T47D (cell line): ENCODE measurements around the gene PFN1.

Experiments used
- DNase-seq, 2 experiments: peaks; one replicate each; pipeline versions ENCODE4 v3.0.0 to v3.0.0-alpha.2; 2011 to 2012; ENCODE audit warnings: low read depth in 1 of 2, low spot score in 1 of 2
- JUND ChIP-seq: IDR thresholded peaks from 2 replicates; pipeline ENCODE4 v1.6.1; 2012; ENCODE audit warnings: low read depth
- in situ Hi-C: cut with HindIII; loops from 2 replicates; pipeline ENCODE4 v1.10.0; 2016; ENCODE audit warnings: low sequenced_read_pairs, low pct_unique_long_range_greater_than_20kb

PFN1 gene

GRCh38 chr17:4947010-4947410, 1.3 kb downstream of the PFN1 start:
- TF ChIP-seq JUND = no peak
- no peak for DNase-seq
- in situ Hi-C loops = no loop called here

DNA sequence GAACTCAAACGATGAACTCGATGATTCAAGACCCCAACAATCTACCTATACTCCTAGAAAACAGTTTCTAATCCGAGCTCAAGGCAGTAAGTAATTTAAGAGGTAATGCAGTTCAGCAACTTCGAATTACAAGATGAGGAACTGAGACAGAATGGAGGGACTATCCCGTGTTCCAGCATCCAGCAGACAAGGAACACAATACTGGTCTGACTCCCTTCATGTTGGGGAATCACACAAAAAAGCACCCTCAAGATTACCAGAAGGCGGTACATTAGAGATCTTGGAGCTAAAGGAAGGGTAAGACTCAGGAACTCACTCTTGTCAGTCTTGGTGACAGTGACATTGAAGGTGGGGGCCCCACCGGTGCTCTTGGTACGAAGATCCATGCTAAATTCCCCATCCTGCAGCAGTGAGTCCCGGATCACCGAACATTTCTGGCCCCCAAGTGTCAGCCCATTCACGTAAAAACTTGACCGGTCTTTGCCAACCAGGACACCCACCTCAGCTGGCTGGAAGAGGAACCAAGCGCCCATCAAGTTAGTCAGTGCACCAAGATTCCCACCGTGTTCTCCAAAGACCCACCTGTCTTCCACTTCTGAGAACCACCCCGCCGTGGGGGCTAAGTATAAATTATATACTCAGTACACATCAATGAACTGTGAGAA, 1.9 kb downstream of the PFN1 start:
- TF ChIP-seq JUND = no peak
- in situ Hi-C loops = no loop called here
- no peak for DNase-seq

GRCh38 chr17:4945944-4946280, 2.4 kb downstream of the PFN1 start:
- no peak for TF ChIP-seq JUND
- in situ Hi-C loops = no loop called here
- no peak for DNase-seq

GRCh38 chr17:4945176-4945943, 3.0 kb downstream of the PFN1 start:
- in situ Hi-C loops = no loop called here
- peak in 1 of 2 experiments; percentile 78 for DNase-seq
- TF ChIP-seq JUND = peak; percentile 45; the same call in 1 of the 2 replicates

DNA sequence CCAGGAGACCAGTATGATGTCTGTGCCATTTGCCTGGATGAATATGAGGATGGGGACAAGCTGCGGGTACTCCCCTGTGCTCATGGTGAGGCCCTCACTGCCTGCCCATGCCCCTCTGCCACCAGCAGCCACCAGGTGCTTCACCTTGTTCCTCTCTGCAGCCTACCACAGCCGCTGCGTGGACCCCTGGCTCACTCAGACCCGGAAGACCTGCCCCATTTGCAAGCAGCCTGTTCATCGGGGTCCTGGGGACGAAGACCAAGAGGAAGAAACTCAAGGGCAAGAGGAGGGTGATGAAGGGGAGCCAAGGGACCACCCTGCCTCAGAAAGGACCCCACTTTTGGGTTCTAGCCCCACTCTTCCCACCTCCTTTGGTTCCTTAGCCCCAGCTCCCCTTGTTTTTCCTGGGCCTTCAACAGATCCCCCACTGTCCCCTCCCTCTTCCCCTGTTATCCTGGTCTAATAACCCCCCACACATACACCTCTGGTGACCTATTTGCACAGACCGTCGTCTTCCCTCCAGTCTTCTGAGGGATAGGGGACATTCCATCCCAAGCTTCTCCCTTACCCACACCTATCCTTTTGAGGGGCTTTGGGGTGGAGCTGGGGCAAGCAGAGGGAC, 3.7 kb downstream of the PFN1 start:
- in situ Hi-C loops = no loop called here
- no peak for DNase-seq
- TF ChIP-seq JUND = no peak

DNA sequence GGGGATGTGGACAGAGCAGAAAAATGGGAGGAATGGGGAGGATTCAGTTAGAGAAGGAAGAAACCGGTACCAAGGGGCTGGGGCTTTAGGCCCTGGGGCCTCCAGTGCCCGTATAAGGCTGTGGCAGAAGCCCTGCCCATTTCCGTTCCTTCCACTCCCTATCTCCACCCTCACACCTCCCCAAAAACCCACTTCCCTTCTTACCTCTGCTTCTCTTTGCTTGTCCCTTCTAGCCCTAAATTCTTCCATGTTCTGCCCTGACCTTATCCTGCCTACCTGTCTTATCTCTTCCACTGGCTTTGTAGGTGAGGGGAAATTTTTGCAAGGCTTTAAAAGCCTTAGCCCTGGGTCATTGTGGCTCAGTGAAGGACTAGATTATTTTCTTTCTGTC, 4.2 kb downstream of the PFN1 start:
- TF ChIP-seq JUND = no peak
- no peak for DNase-seq
- in situ Hi-C loops = no loop called here

DNA sequence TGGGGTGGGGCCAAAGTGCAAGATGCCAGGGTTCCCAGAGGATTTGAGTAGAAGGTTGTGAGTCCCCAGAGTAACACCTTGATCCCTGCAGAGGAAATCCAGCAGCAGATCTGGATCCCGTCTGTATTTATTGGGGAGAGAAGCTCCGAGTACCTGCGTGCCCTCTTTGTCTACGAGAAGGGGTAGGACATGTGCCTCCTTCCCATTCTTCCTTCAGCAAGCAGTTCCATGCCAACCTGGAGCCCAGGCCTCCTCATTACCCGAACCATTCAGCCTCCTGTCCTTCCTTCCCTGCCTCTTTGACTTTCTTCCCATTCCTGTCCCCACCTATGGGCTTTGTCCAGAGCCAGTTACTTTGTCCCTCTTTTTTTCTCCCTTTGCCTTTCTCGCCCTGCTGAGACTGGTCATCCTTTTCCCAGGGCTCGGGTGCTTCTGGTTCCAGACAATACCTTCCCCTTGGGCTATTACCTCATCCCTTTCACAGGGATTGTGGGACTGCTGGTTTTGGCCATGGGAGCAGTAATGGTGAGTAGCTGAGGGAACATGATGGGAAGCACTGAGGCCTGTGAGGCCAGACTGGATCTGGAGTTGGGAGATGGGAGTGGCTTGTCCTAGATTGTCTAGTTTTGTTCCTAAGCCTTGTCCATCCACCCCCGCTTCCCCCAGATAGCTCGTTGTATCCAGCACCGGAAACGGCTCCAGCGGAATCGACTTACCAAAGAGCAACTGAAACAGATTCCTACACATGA, 5.4 kb downstream of the PFN1 start:
- in situ Hi-C loops = no loop called here
- no peak for TF ChIP-seq JUND
- no peak for DNase-seq

GRCh38 chr17:4941319-4941610, 7.1 kb downstream of the PFN1 start:
- no peak for DNase-seq
- in situ Hi-C loops = no loop called here
- TF ChIP-seq JUND = no peak

- no peak for TF ChIP-seq JUND
- peak in 1 of 2 experiments; percentile 59 for DNase-seq
- in situ Hi-C loops = no loop called here
Observed at GRCh38 chr17:4940555-4941318, 7.6 kb downstream of the PFN1 start.

DNA sequence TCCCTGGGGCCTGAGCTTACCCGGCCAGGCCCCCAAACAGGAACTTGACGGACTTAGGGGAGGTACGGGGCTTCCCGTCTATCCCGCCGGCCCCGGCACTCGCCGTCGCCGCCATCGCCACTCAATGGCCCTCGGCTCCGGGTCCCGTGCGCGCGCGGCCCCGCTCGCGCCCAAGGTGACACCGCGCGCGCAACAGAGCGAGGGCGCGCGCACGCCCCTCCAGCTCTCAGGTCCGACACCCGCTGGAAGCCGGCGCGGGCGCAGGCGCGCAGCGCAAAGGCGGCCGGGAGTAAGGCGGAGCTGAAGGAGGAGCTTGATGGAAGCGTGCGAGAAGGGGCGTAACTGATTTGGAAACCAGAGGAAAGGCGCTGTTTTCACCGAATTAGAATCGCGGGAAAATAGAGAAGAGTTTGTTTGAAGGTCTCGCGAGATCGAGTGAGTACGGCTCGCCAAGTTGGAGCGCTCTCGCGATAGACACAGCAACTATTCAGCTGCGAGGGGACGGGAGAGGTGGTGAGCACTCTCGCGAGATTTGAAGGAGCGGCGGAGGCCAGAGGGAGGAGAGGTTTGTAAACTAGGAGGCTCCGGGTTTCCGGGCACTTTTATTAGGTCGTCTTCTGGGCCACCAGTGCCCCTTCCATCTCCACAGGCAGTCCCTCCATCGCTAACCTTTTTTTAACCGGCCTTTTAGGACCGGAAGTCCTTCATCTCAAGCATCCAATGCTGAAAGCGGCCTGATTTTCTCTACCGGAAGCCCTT, 8.4 kb downstream of the PFN1 start, which contains the start of the genes RNF167 and SLC25A11:
RNF167 (plus strand) TSS at position 473 of the 759 bp plus-strand sequence. CDS start 642 bp downstream, outside the sequence.
SLC25A11 (minus strand) TSS at position 251 of the 759 bp plus-strand sequence; CDS start at position 115, 136 bp downstream.
- TF ChIP-seq JUND = no peak

DNA sequence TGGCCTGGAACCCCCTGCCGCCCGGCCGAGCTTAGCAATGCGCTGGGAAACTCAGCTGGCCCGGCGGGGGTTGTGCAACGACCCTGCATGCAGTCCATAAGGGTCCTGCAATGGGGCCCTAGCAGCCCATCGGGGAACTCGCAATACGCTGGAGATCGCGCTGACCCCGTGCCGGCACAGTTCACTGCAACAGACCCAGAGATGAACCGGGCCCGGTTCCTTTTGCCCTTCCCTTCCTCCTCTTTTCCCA, 8.9 kb downstream of the PFN1 start:
- DNase-seq = no peak
- in situ Hi-C loops = no loop called here
- no peak for TF ChIP-seq JUND

More for the DNA sequence above, 8.4 kb downstream of the PFN1 start, which contains the start of the genes RNF167 and SLC25A11:
- in situ Hi-C loops = no loop called here
- DNase-seq = peak; percentile 93 to 99
